MCF 10A (cell line): ENCODE results near the gene SLC13A3. TPM values are rescaled to one million over a fixed set of nuclear protein-coding genes. Genes with fewer than 3 reads are reported as not detected.

Experiments
- BruUV-seq: library from RNA; stranded (reverse); fragments of 400-500 nt; replicated peaks from 2 replicates; lab custom pipeline; 2021; lab: Mats Ljungman, UMichigan
- CTCF ChIA-PET: fragments of 300-600 bp; sonication (Branson Sonifier 250); formaldehyde crosslinking; extraction: SDS; loops from one replicate; lab custom pipeline; 2021; ENCODE audit warnings: antibody characterized with exemption, inconsistent platforms; lab: Yijun Ruan, JAX
- POLR2A ChIA-PET: fragments of 300-600, 350-650 bp; sonication (Branson Sonifier 250); formaldehyde crosslinking; extraction: SDS; loops from one replicate; lab custom pipeline; 2020; ENCODE audit warnings: antibody characterized with exemption, inconsistent platforms; lab: Yijun Ruan, JAX
- DNase-seq: peaks from one replicate; pipeline ENCODE4 v3.0.0-alpha.2; 2018; ENCODE audit not compliant: unreplicated experiment
- H3K27ac Mint-ChIP-seq: one replicate; pipeline ENCODE4 v1.8.0; 2022; ENCODE audit warnings: mild to moderate bottlenecking, low read depth, mixed read lengths; ENCODE audit not compliant: unreplicated experiment
- H3K27me3 Mint-ChIP-seq: one replicate; pipeline ENCODE4 v1.8.0; 2022; ENCODE audit warnings: mixed read lengths; ENCODE audit not compliant: insufficient read depth, unreplicated experiment
- H3K36me3 Mint-ChIP-seq: one replicate; pipeline ENCODE4 v1.8.0; 2022; ENCODE audit warnings: mild to moderate bottlenecking, moderate library complexity, mixed read lengths; ENCODE audit not compliant: insufficient read depth, unreplicated experiment
- H3K4me1 Mint-ChIP-seq: one replicate; pipeline ENCODE4 v1.8.0; 2022; ENCODE audit warnings: mixed read lengths; ENCODE audit not compliant: insufficient read depth, unreplicated experiment
- H3K4me3 Mint-ChIP-seq: one replicate; pipeline ENCODE4 v1.8.0; 2022; ENCODE audit warnings: mild to moderate bottlenecking, moderate library complexity, mixed read lengths; ENCODE audit not compliant: unreplicated experiment
- H3K9me3 Mint-ChIP-seq: one replicate; pipeline ENCODE4 v1.8.0; 2022; ENCODE audit warnings: mixed read lengths; ENCODE audit not compliant: unreplicated experiment
- CTCF ChIP-seq: fragments of 200-600 bp; IDR thresholded peaks from one replicate; pipeline ENCODE4 v1.8.0; 2022; ENCODE audit warnings: antibody characterized with exemption, mild to moderate bottlenecking; ENCODE audit not compliant: unreplicated experiment
- intact Hi-C: fragments of 100-400 bp; cut with micrococcal nuclease; formaldehyde crosslinking; loops from 2 replicates; pipeline ENCODE4 v1.14.1; 2022
- total RNA-seq: library from RNA; stranded (reverse); gene quantifications from 2 replicates; pipeline ENCODE4 v1.2.3, GENCODE V29; 2022

SLC13A3 gene
- total RNA-seq, 1 experiment from 2014 or later, result not detected

- ChIA-PET POLR2A (no interaction called here), CTCF (interaction anchor here (0.7 to 1.1 kb wide), 3 partner anchors 10 to 165 kb away, joined by 3 read pairs; no protein-coding TSS in a partner anchor)
- DNase-seq, result no peak
- Mint-ChIP-seq H3K27me3 (no peaks in the 10 kb centered on the region), H3K9me3 (peaks cover 6% of the 10 kb centered on the region), H3K27ac (no peak overlapping the region), H3K4me1 (no peaks in the 10 kb centered on the region), H3K36me3 (no peaks in the 10 kb centered on the region), H3K4me3 (no peak overlapping the region)
- no TSS peak for BruUV-seq
- intact Hi-C loops, result no loop called here
- no peak for TF ChIP-seq CTCF
Measured at GRCh38 chr20:46604551-46605133, 46.6 kb downstream of the SLC13A3 start.

- intact Hi-C loops, result no loop called here
- Mint-ChIP-seq H3K27me3 (no peaks in the 10 kb centered on the region), H3K4me3 (no peak overlapping the region), H3K4me1 (no peaks in the 10 kb centered on the region), H3K36me3 (no peaks in the 10 kb centered on the region), H3K27ac (no peak overlapping the region), H3K9me3 (peaks cover 6% of the 10 kb centered on the region)
- BruUV-seq, result no TSS peak
- TF ChIP-seq CTCF, result no peak
- ChIA-PET POLR2A (interaction anchor here (0.6 kb wide), 1 partner anchor 163 kb away, joined by 3 read pairs; no protein-coding TSS in a partner anchor), CTCF (interaction anchor here (0.5 kb wide), 1 partner anchor 81 kb away, joined by 3 read pairs; no protein-coding TSS in a partner anchor)
- no peak for DNase-seq
Measured at GRCh38 chr20:46602429-46602828, 48.8 kb downstream of the SLC13A3 start.

DNA sequence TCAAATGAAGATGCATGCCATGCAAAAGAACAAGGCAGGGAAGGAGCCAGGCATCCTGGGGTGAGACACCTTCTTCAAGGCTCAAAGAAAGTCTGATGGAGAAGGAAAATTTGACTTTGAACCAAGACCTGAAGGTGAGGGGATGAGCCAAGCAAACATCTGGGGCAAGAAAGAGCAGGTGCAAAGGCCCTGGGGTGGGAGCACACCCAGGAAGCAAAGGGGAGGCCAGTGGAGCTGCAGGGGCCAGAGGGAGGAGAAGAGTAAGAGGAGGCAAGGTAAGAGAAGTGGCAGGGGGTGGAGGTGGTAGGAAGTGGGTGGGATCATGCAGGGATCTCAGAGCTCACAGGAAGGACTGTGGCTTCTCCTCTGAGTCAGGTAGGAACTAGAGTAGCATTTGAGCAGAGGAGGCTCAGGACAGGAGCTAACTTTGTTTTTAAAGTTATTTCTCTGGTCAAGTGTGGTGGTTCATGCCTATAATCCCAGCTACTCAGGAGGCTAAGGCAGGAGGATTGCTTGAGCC, 49.6 kb downstream of the SLC13A3 start:
- no TSS peak for BruUV-seq
- no peak for TF ChIP-seq CTCF
- H3K27ac Mint-ChIP-seq, result no peak overlapping the region
- ChIA-PET POLR2A (no interaction called here), CTCF (interaction anchor here (0.8 to 1.3 kb wide), 2 partner anchors 16 to 26 kb away, joined by 3 read pairs; no protein-coding TSS in a partner anchor)
- H3K36me3 Mint-ChIP-seq, result no peaks in the 10 kb centered on the region
- H3K9me3 Mint-ChIP-seq, result peaks cover 6% of the 10 kb centered on the region
- intact Hi-C loops, result no loop called here
- DNase-seq, result no peak
- no peaks in the 10 kb centered on the region for H3K27me3 Mint-ChIP-seq
- no peaks in the 10 kb centered on the region for H3K4me1 Mint-ChIP-seq
- H3K4me3 Mint-ChIP-seq, result no peak overlapping the region

DNA sequence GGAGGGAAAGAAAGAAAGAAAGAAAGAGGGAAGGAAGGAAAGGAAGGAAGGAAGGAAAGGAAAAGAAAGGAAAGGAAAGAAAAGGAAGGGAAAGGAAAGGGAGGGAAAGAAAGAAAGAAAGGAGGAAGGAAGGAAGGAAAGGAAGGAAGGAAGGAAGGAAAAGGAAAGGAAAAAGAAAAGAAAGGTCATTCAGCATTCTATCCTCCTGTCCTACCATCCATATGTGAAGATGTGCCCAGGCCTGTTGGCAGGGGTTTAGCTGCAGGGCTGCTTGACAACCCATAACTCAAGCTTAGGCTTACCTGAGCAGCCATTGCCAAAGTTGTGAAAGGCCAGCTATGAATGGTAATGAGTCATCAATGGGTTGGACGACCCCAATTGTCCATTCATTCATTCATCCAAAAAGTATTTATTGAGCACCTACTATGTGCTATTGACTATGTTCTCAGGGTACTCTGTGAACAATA, 50.9 kb downstream of the SLC13A3 start:
- H3K27me3 Mint-ChIP-seq, result peaks cover 10% of the 10 kb centered on the region
- no peak for TF ChIP-seq CTCF
- CTCF ChIA-PET, result interaction anchor here (1.3 kb wide), 1 partner anchor 14 kb away, joined by 3 read pairs; no protein-coding TSS in a partner anchor
- no peak for DNase-seq
- POLR2A ChIA-PET, result no interaction called here
- no peak overlapping the region for H3K4me3 Mint-ChIP-seq
- no peaks in the 10 kb centered on the region for H3K36me3 Mint-ChIP-seq
- H3K27ac Mint-ChIP-seq, result no peak overlapping the region
- intact Hi-C loops, result no loop called here
- BruUV-seq, result no TSS peak
- H3K4me1 Mint-ChIP-seq, result no peaks in the 10 kb centered on the region
- peaks cover 6% of the 10 kb centered on the region for H3K9me3 Mint-ChIP-seq
